ENCODE results near the gene CCDC6. TPM values are rescaled to one million over a fixed set of nuclear protein-coding genes. Genes with fewer than 3 reads are reported as not detected.
"Not testable (repeated sequence)": the region's sequence is repeated elsewhere in the genome, so short reads cannot be mapped to it uniquely, and the experiment has no call there.

CCDC6 gene
- total RNA-seq, 1 donor from 2014 or later: 31.0 TPM

DNA sequence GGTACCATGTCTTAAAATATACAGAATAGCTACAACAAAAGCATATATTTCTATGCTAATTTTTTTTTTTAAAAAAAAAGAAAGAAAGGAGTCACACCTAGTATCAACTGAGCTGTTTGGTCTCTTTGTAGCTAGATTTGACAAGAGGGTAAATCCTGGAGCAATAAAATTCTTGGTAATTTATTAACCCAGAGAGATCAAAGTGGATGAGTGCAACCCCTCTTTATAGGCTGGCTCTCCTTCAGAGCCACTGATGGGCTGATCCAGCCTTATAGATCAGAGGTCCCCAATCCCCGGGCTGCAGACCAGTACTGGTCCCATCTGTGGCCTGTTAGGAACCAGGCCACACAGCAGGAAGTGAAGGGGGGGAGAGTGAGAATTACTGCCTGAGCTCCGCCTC is 133.3 kb downstream of the CCDC6 start:
- no peak for DNase-seq (ENCODE audit: extremely low read depth, low read depth, low spot score)

DNA sequence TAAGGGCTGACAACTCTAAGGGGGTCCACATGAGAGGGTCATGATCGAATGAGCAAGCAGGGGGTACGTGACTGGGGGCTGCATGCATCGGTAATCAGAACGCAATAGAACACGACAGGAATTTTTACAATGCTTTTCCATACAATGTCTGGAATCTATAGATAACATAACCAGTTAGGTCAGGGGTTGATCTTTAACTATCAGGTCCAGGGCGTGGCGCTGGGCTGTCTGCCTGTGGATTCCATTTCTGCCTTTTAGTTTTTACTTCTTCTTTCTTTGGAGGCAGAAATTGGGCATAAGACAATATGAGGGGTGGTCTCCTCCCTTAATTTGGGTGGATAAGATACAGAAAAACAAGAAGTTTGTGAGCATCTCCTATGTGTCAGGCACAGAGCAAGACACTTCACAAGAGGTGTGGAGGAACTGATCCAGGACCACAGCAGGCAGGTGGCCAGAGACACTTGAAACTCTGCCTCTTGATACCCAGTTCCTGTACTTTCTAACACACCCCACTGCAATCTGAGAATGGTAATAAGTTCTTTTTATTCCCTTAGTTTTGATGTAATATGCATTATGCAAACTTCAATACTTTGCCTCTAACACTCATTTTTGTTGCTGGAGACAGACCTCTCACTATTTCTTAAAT is 135.1 kb downstream of the CCDC6 start:
- DNase-seq (ENCODE audit: extremely low read depth, low read depth, low spot score): no peak

DNA sequence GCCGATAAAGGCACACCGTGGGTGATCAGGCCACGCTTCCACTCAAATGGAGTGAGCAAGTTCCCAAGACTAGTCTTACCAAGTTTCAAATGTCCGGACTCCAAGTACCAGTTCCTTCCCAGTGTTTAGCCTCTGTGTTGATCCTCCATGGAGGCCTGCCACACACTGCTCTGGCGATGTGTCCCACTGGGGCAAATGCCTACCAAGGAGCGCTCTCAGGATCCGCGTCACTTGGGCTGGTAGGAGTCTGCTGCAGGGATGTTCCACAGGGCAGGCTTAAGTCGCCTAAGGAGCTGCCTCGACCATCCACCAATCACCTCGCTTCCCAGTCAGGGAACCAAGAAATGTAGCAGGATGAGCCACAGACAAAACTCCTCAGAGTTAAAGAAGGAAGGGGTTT is 135.7 kb downstream of the CCDC6 start:
- DNase-seq (ENCODE audit: extremely low read depth, low read depth, low spot score): no peak

- no peak for DNase-seq (ENCODE audit: extremely low read depth, low read depth, low spot score)
These were observed 143.9 kb downstream of the CCDC6 start for GRCh38 chr10:59762505-59762904.

GRCh38 chr10:59757966-59758365 is 148.4 kb downstream of the CCDC6 start:
- DNase-seq (ENCODE audit: extremely low read depth, low read depth, low spot score): no peak

DNA sequence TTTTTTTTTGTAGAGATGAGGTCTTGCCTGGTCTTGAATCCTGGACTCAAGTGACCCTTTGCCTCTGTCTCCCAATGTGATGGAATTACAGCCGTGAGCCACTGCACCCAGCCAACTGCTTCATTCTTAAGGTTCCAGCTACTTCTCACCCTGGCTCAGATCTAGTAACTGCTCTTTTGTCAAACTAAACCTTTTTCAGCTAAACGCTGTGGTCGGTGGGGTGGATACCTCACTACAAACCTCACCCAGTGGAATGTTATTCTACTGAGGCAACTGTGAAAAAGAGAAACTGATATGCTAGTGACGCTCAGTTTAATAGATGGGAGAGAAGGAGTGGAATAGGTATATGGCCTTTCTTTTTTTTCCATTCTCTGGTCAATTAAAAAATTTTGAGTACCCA is 151.4 kb downstream of the CCDC6 start:
- no peak for DNase-seq (ENCODE audit: extremely low read depth, low read depth, low spot score)

DNA sequence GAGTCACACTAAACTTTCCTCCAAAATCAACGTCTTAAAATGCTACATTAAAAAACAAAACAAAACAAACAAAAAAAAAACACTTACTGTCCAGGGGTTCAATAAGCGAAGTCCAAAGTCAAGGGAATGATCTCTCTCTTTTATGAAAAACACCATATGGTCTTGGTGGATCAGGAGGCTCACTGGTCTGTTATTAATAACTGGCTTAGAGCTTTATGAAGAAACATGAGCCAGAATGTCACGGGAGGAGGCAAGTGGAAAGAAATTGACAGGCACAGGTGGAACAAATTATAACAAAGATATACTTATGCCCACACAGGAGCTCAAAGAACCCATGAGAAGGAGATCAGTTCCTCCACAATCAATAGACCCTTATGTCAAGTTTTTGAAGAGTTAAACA is 153.1 kb downstream of the CCDC6 start, which contains the start of gene MRLN:
TSS of gene MRLN (minus strand) at position 189 of the 400 bp plus-strand sequence.
- DNase-seq (ENCODE audit: extremely low read depth, low read depth, low spot score): no peak

DNA sequence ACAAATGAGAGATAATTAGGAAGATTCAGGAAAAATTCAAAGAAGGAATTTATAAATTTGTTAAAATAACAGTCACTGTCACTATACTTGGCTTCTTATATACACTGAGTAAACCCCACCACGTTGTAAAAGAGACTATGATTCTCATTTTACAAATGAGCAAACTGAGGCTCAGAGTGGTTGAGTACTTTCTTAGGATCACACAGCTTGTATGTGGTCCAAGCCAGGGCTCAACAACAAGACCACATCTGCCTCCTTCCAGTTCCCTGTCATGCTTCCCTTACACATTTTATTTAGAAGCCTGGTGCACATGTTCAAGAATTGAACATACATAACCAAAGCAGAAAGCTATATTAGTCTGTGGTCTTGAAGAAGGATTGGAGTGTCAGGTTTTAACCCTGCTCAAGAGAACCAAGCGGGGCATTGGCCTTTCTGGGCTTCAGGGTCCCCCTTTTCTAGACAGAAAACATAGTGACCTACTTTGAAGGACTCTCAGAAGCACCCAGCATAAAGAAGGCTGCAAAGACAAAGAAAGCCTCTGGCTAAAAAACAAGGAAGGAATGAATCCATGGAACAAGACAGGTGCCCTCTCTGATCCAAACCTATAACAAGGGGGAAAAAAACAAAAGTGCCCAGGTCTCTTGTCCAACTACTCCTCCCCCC is 153.9 kb downstream of the CCDC6 start:
- DNase-seq (ENCODE audit: extremely low read depth, low read depth, low spot score): no peak

DNA sequence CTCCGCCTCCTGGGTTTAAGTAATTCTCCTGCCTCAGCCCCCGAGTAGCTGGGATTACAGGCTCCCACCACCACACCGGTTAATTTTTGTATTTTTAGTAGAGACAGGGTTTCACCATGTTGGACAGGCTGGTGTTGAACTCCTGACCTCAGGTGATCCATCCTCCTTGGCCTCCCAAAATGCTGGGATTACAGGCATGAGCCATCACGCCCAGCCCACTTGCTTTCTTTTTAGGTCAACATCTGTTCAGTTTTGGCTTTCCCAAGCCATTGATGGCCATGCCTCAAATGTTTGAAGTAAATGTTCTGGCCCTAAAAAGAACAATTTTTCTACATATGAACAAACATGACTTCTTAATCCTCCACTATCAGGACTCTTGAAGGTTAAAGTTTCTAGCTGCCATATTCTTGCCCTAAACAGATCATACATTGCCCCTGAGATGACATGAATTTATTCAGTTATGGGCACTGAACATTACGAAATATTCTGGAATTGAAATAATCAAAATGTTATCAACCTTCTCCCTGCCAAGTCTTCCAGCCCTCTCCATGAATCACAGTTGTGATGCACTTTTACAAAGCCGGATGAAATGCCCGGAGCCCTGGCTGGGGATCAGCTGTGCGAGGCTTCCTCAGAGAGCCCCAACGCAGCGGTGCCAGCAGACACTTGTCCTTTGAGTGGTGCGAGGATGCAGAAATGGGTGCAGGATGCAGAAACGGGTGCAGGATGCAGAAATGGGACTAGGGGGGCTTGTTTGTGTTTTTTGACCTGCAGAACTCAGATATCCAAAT is 156.0 kb downstream of the CCDC6 start:
- DNase-seq (ENCODE audit: extremely low read depth, low read depth, low spot score): no peak

- no peak for DNase-seq (ENCODE audit: extremely low read depth, low read depth, low spot score)
These were observed 157.5 kb downstream of the CCDC6 start for GRCh38 chr10:59748834-59749233.

DNA sequence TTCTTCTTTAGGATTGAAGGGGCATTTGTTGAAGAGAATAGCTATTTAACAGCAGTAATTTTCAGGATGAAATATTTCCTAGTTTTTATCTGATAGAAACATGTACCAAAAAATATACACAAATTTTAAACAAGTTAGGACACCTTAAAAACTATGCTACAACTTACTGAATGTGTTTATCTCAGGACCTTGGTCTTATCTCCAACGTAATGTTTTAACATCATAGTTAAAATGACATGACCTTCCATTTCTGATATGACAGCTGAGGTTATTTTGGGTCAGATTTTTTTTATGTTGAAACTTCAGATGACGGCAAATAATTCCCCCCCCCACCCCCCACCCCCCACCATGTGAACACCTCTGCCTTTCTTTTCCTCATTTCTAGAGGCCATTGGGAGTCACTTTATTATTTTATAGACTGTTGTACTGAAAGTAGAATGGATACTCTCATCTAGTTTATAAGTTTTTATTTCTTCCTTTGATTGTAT is 161.1 kb downstream of the CCDC6 start:
- DNase-seq (ENCODE audit: extremely low read depth, low read depth, low spot score): no peak

DNA sequence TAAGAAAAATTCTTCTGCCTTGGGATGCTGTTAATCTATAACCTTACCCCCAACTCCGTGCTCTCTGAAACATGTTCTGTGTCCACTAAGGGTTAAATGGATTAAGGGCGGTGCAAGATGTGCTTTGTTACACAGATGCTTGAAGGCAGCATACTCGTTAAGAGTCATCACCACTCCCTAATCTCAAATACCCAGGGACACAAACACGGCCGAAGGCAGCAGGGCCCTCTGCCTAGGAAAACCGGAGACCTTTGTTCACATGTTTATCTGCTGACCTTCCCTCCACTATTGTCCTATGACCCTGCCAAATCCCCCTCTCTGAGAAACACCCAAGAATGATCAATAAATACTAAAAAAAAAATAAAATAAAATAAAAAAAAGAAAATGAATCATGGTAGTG is 161.6 kb downstream of the CCDC6 start:
- not testable (repeated sequence) for DNase-seq (ENCODE audit: extremely low read depth, low read depth, low spot score)

- DNase-seq (ENCODE audit: extremely low read depth, low read depth, low spot score): not testable (repeated sequence)
These were observed 162.2 kb downstream of the CCDC6 start for GRCh38 chr10:59744156-59744555.

- no peak for DNase-seq (ENCODE audit: extremely low read depth, low read depth, low spot score)
These were observed 164.8 kb downstream of the CCDC6 start for GRCh38 chr10:59741583-59741982.

DNA sequence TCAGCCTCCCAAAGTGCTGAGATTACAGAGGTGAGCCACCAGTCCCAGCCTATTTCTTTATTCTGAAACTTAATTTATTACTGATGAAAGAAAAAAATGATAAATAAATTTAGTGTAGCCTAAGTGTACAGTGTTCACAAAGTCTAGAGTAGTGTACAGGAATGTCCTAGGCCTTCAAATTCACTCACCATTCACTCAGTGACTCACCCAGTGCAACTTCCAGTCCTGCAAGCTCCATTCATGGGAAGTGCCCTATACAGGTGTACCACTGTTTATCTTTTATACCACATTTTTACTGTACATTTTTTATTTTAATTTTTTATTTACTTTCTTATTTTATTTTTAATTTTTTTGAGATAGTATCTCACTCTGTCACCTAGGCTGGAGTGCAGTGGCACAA is 165.3 kb downstream of the CCDC6 start:
- DNase-seq (ENCODE audit: extremely low read depth, low read depth, low spot score): no peak

Other genes starting within 250 kb of the CCDC6 start
- gene SLC16A9, start 196.7 kb downstream of the CCDC6 start, total RNA-seq: 1.5 and 4.6 TPM in 2 replicates
- not detected in 2 replicates for gene MRLN, start 153.1 kb downstream of the CCDC6 start, total RNA-seq

All from glomerular endothelial cell (primary cell).